CD4-positive, alpha-beta T cell (primary cell): ENCODE measurements around the gene GOSR2. TPM values are rescaled to one million over a fixed set of nuclear protein-coding genes. Genes with fewer than 3 reads are reported as not detected.

Source experiments
- ATAC-seq: fragments of 200-7000 bp; cut with Tn5 transposase; one replicate; pipeline ENCODE4 v1.10.0; 2022; ENCODE audit warnings: mild to moderate bottlenecking; ENCODE audit not compliant: poor library complexity
- CTCF ChIA-PET: fragments of 350-600 bp; sonication (Branson Sonifier 250); formaldehyde crosslinking; loops from one replicate; lab custom pipeline; 2021; ENCODE audit warnings: antibody characterized with exemption, inconsistent platforms; lab: Charles Lee
- POLR2A ChIA-PET: fragments of 350-600 bp; sonication (Branson Sonifier 250); formaldehyde crosslinking; loops from one replicate; lab custom pipeline; 2021; ENCODE audit warnings: antibody characterized with exemption, inconsistent platforms; lab: Charles Lee
- DNase-seq, 14 experiments: peaks; one replicate each; pipeline ENCODE4 v3.0.0-alpha.2; 2013 to 2020; ENCODE audit warnings: mixed read lengths in 2 of 14
- H3K27ac ChIP-seq, 2 donors: one replicate each; pipeline versions ENCODE4 v1.5.1 to v1.7.0; 2013; ENCODE audit warnings: low read length in 2 of 2, low read depth in 1 of 2, mild to moderate bottlenecking in 1 of 2
- H3K27me3 ChIP-seq, 2 experiments: 1 replicate in 1 of 2; 2 replicates in 1 of 2; pipeline versions ENCODE4 v1.6.1 to v1.7.0; 2013; ENCODE audit warnings: low read length in 2 of 2, control low read depth in 1 of 2, mild to moderate bottlenecking in 1 of 2, moderate library complexity in 1 of 2; ENCODE audit not compliant: insufficient read depth in 2 of 2, control insufficient read depth in 1 of 2
- H3K36me3 ChIP-seq: one replicate; pipeline ENCODE4 v1.6.1; 2013; ENCODE audit warnings: low read length, control low read depth; ENCODE audit not compliant: insufficient read depth
- H3K4me1 ChIP-seq: one replicate; pipeline ENCODE4 v1.6.1; 2013; ENCODE audit warnings: low read length, control low read depth; ENCODE audit not compliant: insufficient read depth
- H3K4me3 ChIP-seq: one replicate; pipeline ENCODE4 v1.5.1; 2013; ENCODE audit warnings: mild to moderate bottlenecking, low read length, moderate library complexity
- H3K9me3 ChIP-seq, 2 experiments: 1 replicate in 1 of 2; 2 replicates in 1 of 2; pipeline versions ENCODE4 v1.6.1 to v1.7.0; 2013; ENCODE audit warnings: low read length in 2 of 2, mild to moderate bottlenecking in 2 of 2, control low read depth in 1 of 2, moderate library complexity in 1 of 2; ENCODE audit not compliant: control insufficient read depth in 1 of 2, insufficient read depth in 1 of 2
- H3K27ac Mint-ChIP-seq: one replicate; pipeline ENCODE4 v1.8.0; 2020; ENCODE audit warnings: mixed read lengths
- H3K27me3 Mint-ChIP-seq: one replicate; pipeline ENCODE4 v1.8.0; 2021; ENCODE audit warnings: mixed read lengths
- H3K36me3 Mint-ChIP-seq: one replicate; pipeline ENCODE4 v1.8.0; 2021; ENCODE audit warnings: low read depth, mixed read lengths
- H3K4me1 Mint-ChIP-seq: one replicate; pipeline ENCODE4 v1.8.0; 2021; ENCODE audit warnings: low read depth, mixed read lengths
- H3K4me3 Mint-ChIP-seq: one replicate; pipeline ENCODE4 v1.8.0; 2020; ENCODE audit warnings: mild to moderate bottlenecking, mixed read lengths
- H3K9me3 Mint-ChIP-seq: one replicate; pipeline ENCODE4 v1.8.0; 2020; ENCODE audit warnings: mixed read lengths
- CTCF ChIP-seq: fragments of 200-600 bp; IDR thresholded peaks from one replicate; pipeline ENCODE4 v1.8.0; 2022; ENCODE audit warnings: antibody characterized with exemption, mild to moderate bottlenecking
- intact Hi-C, 2 experiments: fragments of 100-400 bp; cut with DNase I in 1 of 2; cut with micrococcal nuclease in 1 of 2; formaldehyde crosslinking; loops; one replicate each; pipeline versions ENCODE4 v1.15.1 to v1.9.0; 2023 to 2025; cut with DNase I, micrococcal nuclease
- total RNA-seq, 174 experiments: library from RNA in 2 of 174; stranded (reverse) in 2 of 174; gene quantifications; one replicate each; pipeline ENCODE4 v1.2.3 and lab custom pipeline; 2021 to 2026

Gene GOSR2
- total RNA-seq, 2 experiments from 2014 or later, result 46.6 to 51.7 TPM

- H3K27me3 Mint-ChIP-seq, result peaks cover 12% of the 10 kb centered on the region
- H3K36me3 ChIP-seq, result no peaks in the 10 kb centered on the region
- peaks cover 0 to 3% of the 10 kb centered on the region in 2 experiments for H3K27me3 ChIP-seq
- H3K9me3 Mint-ChIP-seq, result no peaks in the 10 kb centered on the region
- DNase-seq (no peak), ATAC-seq (no peak)
- H3K9me3 ChIP-seq, result no peaks in the 10 kb centered on the region
- intact Hi-C loops, result no loop called here
- ChIA-PET POLR2A (no interaction called here), CTCF (no interaction called here)
- no peak overlapping the region for H3K27ac ChIP-seq
- H3K36me3 Mint-ChIP-seq, result no peaks in the 10 kb centered on the region
- no peak overlapping the region for H3K4me3 Mint-ChIP-seq
- H3K4me1 Mint-ChIP-seq, result no peaks in the 10 kb centered on the region
- H3K4me3 ChIP-seq, result no peak overlapping the region
- H3K4me1 ChIP-seq, result no peaks in the 10 kb centered on the region
- TF ChIP-seq CTCF, result no peak
- no peak overlapping the region for H3K27ac Mint-ChIP-seq
Measured at GRCh38 chr17:46884552-46884951, 38.4 kb upstream of the GOSR2 start.

- TF ChIP-seq CTCF, result no peak
- Mint-ChIP-seq H3K36me3 (no peaks in the 10 kb centered on the region), H3K27me3 (peaks cover 15% of the 10 kb centered on the region), H3K4me3 (no peak overlapping the region), H3K4me1 (no peaks in the 10 kb centered on the region), H3K27ac (no peak overlapping the region), H3K9me3 (no peaks in the 10 kb centered on the region)
- Histone ChIP-seq H3K4me3 (no peak overlapping the region), H3K36me3 (no peaks in the 10 kb centered on the region), H3K9me3 (no peaks in the 10 kb centered on the region), H3K27ac (no peak overlapping the region), H3K4me1 (no peaks in the 10 kb centered on the region), H3K27me3 (peaks cover 0 to 3% of the 10 kb centered on the region in 2 experiments)
- intact Hi-C loops, result no loop called here
- CTCF ChIA-PET, result no interaction called here
- no peak for ATAC-seq
- no peak for DNase-seq
- POLR2A ChIA-PET, result no interaction called here
Measured at GRCh38 chr17:46885415-46886309, 37.3 kb upstream of the GOSR2 start.

GRCh38 chr17:46886310-46886663, 36.7 kb upstream of the GOSR2 start:
- TF ChIP-seq CTCF, result no peak
- intact Hi-C loops, result no loop called here
- DNase-seq, result no peak
- Histone ChIP-seq H3K27ac (no peak overlapping the region), H3K27me3 (peaks cover 3% of the 10 kb centered on the region in 2 experiments), H3K4me3 (no peak overlapping the region), H3K9me3 (no peaks in the 10 kb centered on the region), H3K36me3 (no peaks in the 10 kb centered on the region), H3K4me1 (no peaks in the 10 kb centered on the region)
- H3K36me3 Mint-ChIP-seq, result no peaks in the 10 kb centered on the region
- ChIA-PET CTCF (no interaction called here), POLR2A (no interaction called here)
- no peaks in the 10 kb centered on the region for H3K4me1 Mint-ChIP-seq
- peaks cover 15% of the 10 kb centered on the region for H3K27me3 Mint-ChIP-seq
- no peaks in the 10 kb centered on the region for H3K9me3 Mint-ChIP-seq
- no peak overlapping the region for H3K4me3 Mint-ChIP-seq
- ATAC-seq, result no peak
- H3K27ac Mint-ChIP-seq, result no peak overlapping the region
